K562 (cell line): ENCODE data around the gene SEC24C. TPM values are rescaled to one million over a fixed set of nuclear protein-coding genes. Genes with fewer than 3 reads are reported as not detected.

ENCODE experiments used
- ERF ChIP-seq: fragments of 450-650 bp; formaldehyde crosslinking; IDR thresholded peaks from 2 replicates; pipeline ENCODE4 v1.4.0; 2020; ENCODE audit warnings: mild to moderate bottlenecking, mixed read lengths
- FOXM1 ChIP-seq, 2 experiments: fragments of 450-650 bp in 1 of 2; sonication (generic) in 1 of 2; formaldehyde crosslinking in 1 of 2; IDR thresholded peaks; 2 replicates each; pipeline versions ENCODE4 v1.6.1 to v1.9.0; 2017 to 2022; ENCODE audit warnings: low read depth in 2 of 2, mild to moderate bottlenecking in 2 of 2, missing genetic modification reagents in 1 of 2, moderate library complexity in 1 of 2
- HDAC3 ChIP-seq: fragments of 450-650 bp; IDR thresholded peaks from 2 replicates; pipeline ENCODE4 v1.6.1; 2018; ENCODE audit warnings: borderline replicate concordance, mild to moderate bottlenecking, moderate library complexity; ENCODE audit not compliant: partially characterized antibody
- KAT2B ChIP-seq: IDR thresholded peaks from one replicate; pipeline ENCODE4 v1.6.1; 2012; ENCODE audit warnings: low read depth, mild to moderate bottlenecking, control low read depth, inconsistent platforms, low read length, moderate library complexity
- MCM5 ChIP-seq: fragments of 450-650 bp; IDR thresholded peaks from 2 replicates; pipeline ENCODE4 v1.6.1; 2016; ENCODE audit warnings: low read depth
- PRPF4 ChIP-seq: fragments of 200-400 bp; formaldehyde crosslinking; IDR thresholded peaks from one replicate; pipeline ENCODE4 v1.6.1; 2017; ENCODE audit warnings: low read length, low read depth, mild to moderate bottlenecking; ENCODE audit not compliant: insufficient read depth, poor library complexity, severe bottlenecking
- SIRT6 ChIP-seq: IDR thresholded peaks from one replicate; pipeline ENCODE4 v1.6.1; 2012; ENCODE audit warnings: low read depth, mild to moderate bottlenecking, control low read depth, inconsistent platforms, low read length, moderate library complexity
- TBL1XR1 ChIP-seq, 2 experiments: IDR thresholded peaks; 2 replicates each; pipeline ENCODE4 v1.6.1; 2012; ENCODE audit warnings: improper control_type of control experiment in 2 of 2, low read length in 2 of 2, mild to moderate bottlenecking in 1 of 2
- XRCC3 ChIP-seq: fragments of 450-650 bp; IDR thresholded peaks from 2 replicates; pipeline ENCODE4 v1.6.1; 2017; ENCODE audit warnings: mild to moderate bottlenecking, moderate library complexity
- ZBTB9 ChIP-seq: fragments of 450-650 bp; formaldehyde crosslinking; IDR thresholded peaks from 2 replicates; pipeline ENCODE4 v1.4.0; 2020; ENCODE audit warnings: mild to moderate bottlenecking, moderate library complexity
- polyA plus RNA-seq, 8 experiments: library from polyadenylated mRNA; depleted of rRNA in 4 of 8; stranded (reverse) in 5 of 8; unstranded in 3 of 8; fragments of >200 nt; fragmentation: Nextera tagmentation in 2 of 8; fragmentation: Illumina TruSeq in 1 of 8; extraction: Ambion mirVana in 2 of 8; extraction: Trizol in 1 of 8; gene quantifications; 2 replicates each; pipeline versions ENCODE4 v1.2.1 to v1.2.3, GENCODE V29; 2011 to 2014; ENCODE audit warnings: inconsistent platforms in 1 of 8, missing spikeins in 1 of 8
- total RNA-seq, 7 experiments: library from RNA; depleted of rRNA in 6 of 7; stranded (reverse); fragments of >200 nt in 6 of 7; fragmentation: Illumina TruSeq in 2 of 7; extraction: Trizol in 2 of 7; gene quantifications; 2 replicates each; pipeline versions ENCODE4 v1.2.1 to v1.2.3, GENCODE V29; 2011 to 2021; ENCODE audit warnings: low replicate concordance in 1 of 7
- TF ChIP-seq, protein P1 (sequence below): fragments of 450-650 bp; IDR thresholded peaks from 2 replicates; pipeline ENCODE4 v1.6.1; 2016; ENCODE audit warnings: mild to moderate bottlenecking, moderate library complexity
- TF ChIP-seq, protein P2 (sequence below): fragments of 450-650 bp; IDR thresholded peaks from 2 replicates; pipeline ENCODE4 v1.6.1; 2014; ENCODE audit warnings: low read depth, mild to moderate bottlenecking, moderate library complexity, borderline replicate concordance

SEC24C gene
- total and polyA plus RNA-seq, 9 of the 15 experiments (the other 6 are each of a cell fraction or from before 2014, with no cell fraction given) = 19.0 to 115 (median 70.5) TPM

- TF ChIP-seq, protein P1, sequence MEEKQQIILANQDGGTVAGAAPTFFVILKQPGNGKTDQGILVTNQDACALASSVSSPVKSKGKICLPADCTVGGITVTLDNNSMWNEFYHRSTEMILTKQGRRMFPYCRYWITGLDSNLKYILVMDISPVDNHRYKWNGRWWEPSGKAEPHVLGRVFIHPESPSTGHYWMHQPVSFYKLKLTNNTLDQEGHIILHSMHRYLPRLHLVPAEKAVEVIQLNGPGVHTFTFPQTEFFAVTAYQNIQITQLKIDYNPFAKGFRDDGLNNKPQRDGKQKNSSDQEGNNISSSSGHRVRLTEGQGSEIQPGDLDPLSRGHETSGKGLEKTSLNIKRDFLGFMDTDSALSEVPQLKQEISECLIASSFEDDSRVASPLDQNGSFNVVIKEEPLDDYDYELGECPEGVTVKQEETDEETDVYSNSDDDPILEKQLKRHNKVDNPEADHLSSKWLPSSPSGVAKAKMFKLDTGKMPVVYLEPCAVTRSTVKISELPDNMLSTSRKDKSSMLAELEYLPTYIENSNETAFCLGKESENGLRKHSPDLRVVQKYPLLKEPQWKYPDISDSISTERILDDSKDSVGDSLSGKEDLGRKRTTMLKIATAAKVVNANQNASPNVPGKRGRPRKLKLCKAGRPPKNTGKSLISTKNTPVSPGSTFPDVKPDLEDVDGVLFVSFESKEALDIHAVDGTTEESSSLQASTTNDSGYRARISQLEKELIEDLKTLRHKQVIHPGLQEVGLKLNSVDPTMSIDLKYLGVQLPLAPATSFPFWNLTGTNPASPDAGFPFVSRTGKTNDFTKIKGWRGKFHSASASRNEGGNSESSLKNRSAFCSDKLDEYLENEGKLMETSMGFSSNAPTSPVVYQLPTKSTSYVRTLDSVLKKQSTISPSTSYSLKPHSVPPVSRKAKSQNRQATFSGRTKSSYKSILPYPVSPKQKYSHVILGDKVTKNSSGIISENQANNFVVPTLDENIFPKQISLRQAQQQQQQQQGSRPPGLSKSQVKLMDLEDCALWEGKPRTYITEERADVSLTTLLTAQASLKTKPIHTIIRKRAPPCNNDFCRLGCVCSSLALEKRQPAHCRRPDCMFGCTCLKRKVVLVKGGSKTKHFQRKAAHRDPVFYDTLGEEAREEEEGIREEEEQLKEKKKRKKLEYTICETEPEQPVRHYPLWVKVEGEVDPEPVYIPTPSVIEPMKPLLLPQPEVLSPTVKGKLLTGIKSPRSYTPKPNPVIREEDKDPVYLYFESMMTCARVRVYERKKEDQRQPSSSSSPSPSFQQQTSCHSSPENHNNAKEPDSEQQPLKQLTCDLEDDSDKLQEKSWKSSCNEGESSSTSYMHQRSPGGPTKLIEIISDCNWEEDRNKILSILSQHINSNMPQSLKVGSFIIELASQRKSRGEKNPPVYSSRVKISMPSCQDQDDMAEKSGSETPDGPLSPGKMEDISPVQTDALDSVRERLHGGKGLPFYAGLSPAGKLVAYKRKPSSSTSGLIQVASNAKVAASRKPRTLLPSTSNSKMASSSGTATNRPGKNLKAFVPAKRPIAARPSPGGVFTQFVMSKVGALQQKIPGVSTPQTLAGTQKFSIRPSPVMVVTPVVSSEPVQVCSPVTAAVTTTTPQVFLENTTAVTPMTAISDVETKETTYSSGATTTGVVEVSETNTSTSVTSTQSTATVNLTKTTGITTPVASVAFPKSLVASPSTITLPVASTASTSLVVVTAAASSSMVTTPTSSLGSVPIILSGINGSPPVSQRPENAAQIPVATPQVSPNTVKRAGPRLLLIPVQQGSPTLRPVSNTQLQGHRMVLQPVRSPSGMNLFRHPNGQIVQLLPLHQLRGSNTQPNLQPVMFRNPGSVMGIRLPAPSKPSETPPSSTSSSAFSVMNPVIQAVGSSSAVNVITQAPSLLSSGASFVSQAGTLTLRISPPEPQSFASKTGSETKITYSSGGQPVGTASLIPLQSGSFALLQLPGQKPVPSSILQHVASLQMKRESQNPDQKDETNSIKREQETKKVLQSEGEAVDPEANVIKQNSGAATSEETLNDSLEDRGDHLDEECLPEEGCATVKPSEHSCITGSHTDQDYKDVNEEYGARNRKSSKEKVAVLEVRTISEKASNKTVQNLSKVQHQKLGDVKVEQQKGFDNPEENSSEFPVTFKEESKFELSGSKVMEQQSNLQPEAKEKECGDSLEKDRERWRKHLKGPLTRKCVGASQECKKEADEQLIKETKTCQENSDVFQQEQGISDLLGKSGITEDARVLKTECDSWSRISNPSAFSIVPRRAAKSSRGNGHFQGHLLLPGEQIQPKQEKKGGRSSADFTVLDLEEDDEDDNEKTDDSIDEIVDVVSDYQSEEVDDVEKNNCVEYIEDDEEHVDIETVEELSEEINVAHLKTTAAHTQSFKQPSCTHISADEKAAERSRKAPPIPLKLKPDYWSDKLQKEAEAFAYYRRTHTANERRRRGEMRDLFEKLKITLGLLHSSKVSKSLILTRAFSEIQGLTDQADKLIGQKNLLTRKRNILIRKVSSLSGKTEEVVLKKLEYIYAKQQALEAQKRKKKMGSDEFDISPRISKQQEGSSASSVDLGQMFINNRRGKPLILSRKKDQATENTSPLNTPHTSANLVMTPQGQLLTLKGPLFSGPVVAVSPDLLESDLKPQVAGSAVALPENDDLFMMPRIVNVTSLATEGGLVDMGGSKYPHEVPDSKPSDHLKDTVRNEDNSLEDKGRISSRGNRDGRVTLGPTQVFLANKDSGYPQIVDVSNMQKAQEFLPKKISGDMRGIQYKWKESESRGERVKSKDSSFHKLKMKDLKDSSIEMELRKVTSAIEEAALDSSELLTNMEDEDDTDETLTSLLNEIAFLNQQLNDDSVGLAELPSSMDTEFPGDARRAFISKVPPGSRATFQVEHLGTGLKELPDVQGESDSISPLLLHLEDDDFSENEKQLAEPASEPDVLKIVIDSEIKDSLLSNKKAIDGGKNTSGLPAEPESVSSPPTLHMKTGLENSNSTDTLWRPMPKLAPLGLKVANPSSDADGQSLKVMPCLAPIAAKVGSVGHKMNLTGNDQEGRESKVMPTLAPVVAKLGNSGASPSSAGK = peak; percentile 68; the same call in 1 of the 2 replicates
- TF ChIP-seq PRPF4 = no peak
- TF ChIP-seq ZBTB9 = peak; percentile 61
- no peak for TF ChIP-seq MCM5
- TF ChIP-seq HDAC3 = peak; percentile 44
- TF ChIP-seq SIRT6 = no peak
- TF ChIP-seq, protein P2, sequence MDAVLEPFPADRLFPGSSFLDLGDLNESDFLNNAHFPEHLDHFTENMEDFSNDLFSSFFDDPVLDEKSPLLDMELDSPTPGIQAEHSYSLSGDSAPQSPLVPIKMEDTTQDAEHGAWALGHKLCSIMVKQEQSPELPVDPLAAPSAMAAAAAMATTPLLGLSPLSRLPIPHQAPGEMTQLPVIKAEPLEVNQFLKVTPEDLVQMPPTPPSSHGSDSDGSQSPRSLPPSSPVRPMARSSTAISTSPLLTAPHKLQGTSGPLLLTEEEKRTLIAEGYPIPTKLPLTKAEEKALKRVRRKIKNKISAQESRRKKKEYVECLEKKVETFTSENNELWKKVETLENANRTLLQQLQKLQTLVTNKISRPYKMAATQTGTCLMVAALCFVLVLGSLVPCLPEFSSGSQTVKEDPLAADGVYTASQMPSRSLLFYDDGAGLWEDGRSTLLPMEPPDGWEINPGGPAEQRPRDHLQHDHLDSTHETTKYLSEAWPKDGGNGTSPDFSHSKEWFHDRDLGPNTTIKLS = peak; percentile 100
- no peak for TF ChIP-seq XRCC3
- TF ChIP-seq ERF (CRISPR knock-in tag) = peak; percentile 77
- peak; percentile 42 to 60; a peak in 3 of 4 replicates for TF ChIP-seq TBL1XR1 (IDR thresholded peaks at IDR 0.05; ENCODE audit: low read length in 2 of 2)
- TF ChIP-seq FOXM1 (IDR thresholded peaks at IDR 0.05; ENCODE audit: low read depth) = peak; percentile 37; the same call in 1 of the 2 replicates
- 0 out of 2 replicates have a peak, but pooled peaks have one; percentile 10 for TF ChIP-seq FOXM1 (CRISPR knock-in tag; IDR thresholded peaks at IDR 0.05; ENCODE audit: low read depth)
- TF ChIP-seq KAT2B = no peak
Observed at GRCh38 chr10:73743905-73744663, at the start of gene SEC24C (continued).
